ENCODE measurements around the gene PTPRK. TPM values are rescaled to one million over a fixed set of nuclear protein-coding genes. Genes with fewer than 3 reads are reported as not detected.

Gene PTPRK
- total RNA-seq, 1 donor from 2014 or later, result 50.3 TPM

DNA sequence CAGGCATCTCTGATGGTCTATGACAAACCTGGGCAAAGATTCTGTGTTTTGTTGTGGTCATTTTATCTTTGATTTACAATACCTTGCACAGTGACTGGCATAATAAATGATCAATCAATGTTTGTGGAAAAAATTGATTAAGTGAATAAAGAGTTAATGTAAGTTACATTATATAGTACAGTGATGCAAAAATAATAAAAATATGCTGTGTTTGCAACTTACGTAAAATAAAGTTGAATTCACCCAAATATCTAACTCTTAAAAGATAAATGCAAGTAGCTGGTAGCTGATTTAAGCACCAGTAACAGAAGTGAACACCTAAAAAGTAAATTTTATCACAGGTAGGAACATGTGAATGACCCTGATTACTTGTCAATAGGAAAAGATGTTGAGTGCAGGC lies 443.6 kb downstream of the PTPRK start:
- Mint-ChIP-seq H3K4me1 (ENCODE audit: low read depth, unreplicated experiment) (peaks cover 12% of the 10 kb centered on the region), H3K27ac (ENCODE audit: unreplicated experiment) (no peak overlapping the region), H3K9me3 (ENCODE audit: unreplicated experiment) (no peaks in the 10 kb centered on the region), H3K27me3 (ENCODE audit: unreplicated experiment) (no peaks in the 10 kb centered on the region), H3K36me3 (ENCODE audit: unreplicated experiment) (no peaks in the 10 kb centered on the region), H3K4me3 (ENCODE audit: unreplicated experiment) (no peak overlapping the region)
- DNase-seq, result no peak
- TF ChIP-seq, protein P1, sequence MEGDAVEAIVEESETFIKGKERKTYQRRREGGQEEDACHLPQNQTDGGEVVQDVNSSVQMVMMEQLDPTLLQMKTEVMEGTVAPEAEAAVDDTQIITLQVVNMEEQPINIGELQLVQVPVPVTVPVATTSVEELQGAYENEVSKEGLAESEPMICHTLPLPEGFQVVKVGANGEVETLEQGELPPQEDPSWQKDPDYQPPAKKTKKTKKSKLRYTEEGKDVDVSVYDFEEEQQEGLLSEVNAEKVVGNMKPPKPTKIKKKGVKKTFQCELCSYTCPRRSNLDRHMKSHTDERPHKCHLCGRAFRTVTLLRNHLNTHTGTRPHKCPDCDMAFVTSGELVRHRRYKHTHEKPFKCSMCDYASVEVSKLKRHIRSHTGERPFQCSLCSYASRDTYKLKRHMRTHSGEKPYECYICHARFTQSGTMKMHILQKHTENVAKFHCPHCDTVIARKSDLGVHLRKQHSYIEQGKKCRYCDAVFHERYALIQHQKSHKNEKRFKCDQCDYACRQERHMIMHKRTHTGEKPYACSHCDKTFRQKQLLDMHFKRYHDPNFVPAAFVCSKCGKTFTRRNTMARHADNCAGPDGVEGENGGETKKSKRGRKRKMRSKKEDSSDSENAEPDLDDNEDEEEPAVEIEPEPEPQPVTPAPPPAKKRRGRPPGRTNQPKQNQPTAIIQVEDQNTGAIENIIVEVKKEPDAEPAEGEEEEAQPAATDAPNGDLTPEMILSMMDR (IDR thresholded peaks at IDR 0.05; ENCODE audit: partially characterized antibody, unreplicated experiment), result no peak

DNA sequence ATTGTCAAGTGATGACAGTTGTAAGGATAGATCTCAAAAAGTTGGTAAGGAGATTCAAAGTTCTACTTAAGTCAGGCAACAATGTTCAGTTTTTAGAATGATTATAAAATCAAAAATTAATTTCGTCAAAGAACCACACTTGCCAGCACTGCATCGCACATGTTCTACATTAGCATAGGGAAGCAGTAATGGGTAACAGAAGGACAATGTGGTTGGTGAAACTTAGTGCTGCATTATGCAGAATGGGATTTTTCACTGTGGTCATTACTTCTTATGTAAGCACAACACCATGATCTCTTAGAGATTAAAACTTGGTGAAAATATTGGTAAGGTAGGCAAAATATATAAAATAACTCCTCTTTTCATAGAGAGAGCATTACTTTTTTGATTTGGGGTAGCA lies 445.8 kb downstream of the PTPRK start:
- no peak for DNase-seq
- no peak overlapping the region for H3K4me3 Mint-ChIP-seq (ENCODE audit: unreplicated experiment)
- no peaks in the 10 kb centered on the region for H3K9me3 Mint-ChIP-seq (ENCODE audit: unreplicated experiment)
- TF ChIP-seq, protein P1 (IDR thresholded peaks at IDR 0.05; ENCODE audit: partially characterized antibody, unreplicated experiment), result no peak
- peaks cover 14% of the 10 kb centered on the region for H3K4me1 Mint-ChIP-seq (ENCODE audit: low read depth, unreplicated experiment)
- H3K36me3 Mint-ChIP-seq (ENCODE audit: unreplicated experiment), result no peaks in the 10 kb centered on the region
- H3K27ac Mint-ChIP-seq (ENCODE audit: unreplicated experiment), result no peak overlapping the region
- no peaks in the 10 kb centered on the region for H3K27me3 Mint-ChIP-seq (ENCODE audit: unreplicated experiment)

DNA sequence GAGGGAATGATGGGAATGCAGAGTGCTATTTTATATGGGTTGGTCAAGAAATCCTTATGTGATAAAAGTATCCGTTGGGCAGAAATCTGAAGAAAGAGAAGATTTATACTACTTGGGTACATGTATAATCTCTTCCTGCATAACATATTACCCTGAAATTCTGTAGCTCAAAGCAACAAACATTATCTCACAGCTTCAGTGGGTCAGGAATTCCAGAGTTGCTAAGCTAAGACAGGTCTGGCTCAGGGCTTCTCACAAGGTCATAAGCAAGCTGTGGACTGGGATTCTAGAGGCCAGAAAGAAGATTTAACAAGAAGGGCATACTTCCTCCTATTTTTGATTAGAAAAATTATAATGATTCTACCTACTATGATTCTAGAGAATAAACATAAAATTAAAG lies 447.0 kb downstream of the PTPRK start:
- Mint-ChIP-seq H3K36me3 (ENCODE audit: unreplicated experiment) (no peaks in the 10 kb centered on the region), H3K9me3 (ENCODE audit: unreplicated experiment) (no peaks in the 10 kb centered on the region), H3K27me3 (ENCODE audit: unreplicated experiment) (no peaks in the 10 kb centered on the region), H3K27ac (ENCODE audit: unreplicated experiment) (no peak overlapping the region), H3K4me1 (ENCODE audit: low read depth, unreplicated experiment) (peaks cover 21% of the 10 kb centered on the region), H3K4me3 (ENCODE audit: unreplicated experiment) (no peak overlapping the region)
- DNase-seq, result no peak
- TF ChIP-seq, protein P1 (IDR thresholded peaks at IDR 0.05; ENCODE audit: partially characterized antibody, unreplicated experiment), result no peak

DNA sequence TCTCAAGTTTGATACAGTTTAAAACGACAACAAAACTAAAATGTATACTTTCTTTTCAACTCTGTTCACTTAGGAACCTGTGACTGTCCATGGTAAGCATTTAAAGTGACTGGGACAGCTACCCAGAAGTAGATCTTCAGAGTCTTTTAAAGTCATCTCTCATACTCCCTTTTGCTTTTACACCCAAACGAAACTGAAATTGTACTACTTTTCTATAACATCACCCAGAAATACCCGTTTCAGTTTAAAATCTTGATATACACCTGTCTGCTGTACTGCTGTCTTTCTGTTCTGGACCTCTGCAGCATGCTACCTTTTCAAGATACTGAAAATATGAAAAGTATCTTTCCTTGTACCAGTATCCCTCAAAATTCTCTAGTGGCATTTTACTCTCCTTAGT lies 449.2 kb downstream of the PTPRK start:
- no peaks in the 10 kb centered on the region for H3K36me3 Mint-ChIP-seq (ENCODE audit: unreplicated experiment)
- TF ChIP-seq, protein P1 (IDR thresholded peaks at IDR 0.05; ENCODE audit: partially characterized antibody, unreplicated experiment), result no peak
- no peak for DNase-seq
- H3K4me1 Mint-ChIP-seq (ENCODE audit: low read depth, unreplicated experiment), result peaks cover 37% of the 10 kb centered on the region
- H3K27ac Mint-ChIP-seq (ENCODE audit: unreplicated experiment), result no peak overlapping the region
- H3K27me3 Mint-ChIP-seq (ENCODE audit: unreplicated experiment), result no peaks in the 10 kb centered on the region
- H3K4me3 Mint-ChIP-seq (ENCODE audit: unreplicated experiment), result no peak overlapping the region
- no peaks in the 10 kb centered on the region for H3K9me3 Mint-ChIP-seq (ENCODE audit: unreplicated experiment)

DNA sequence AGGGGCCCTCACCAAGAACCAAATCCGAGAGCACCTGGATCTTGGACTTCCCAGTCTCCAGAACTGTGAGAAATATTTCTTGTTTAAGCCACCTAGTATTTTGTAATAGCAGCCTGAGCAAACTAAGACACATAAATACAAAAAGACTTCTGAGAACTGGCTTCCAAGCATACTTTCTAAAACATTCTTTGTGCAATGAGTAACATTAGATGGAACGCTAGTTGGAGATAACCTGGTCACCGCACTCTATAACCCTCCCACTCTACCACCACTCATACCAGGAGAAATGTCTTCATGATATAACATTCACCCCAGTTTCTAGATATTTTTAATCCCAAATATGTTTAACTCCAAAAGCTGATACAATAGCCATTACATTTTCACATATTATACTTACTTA lies 450.0 kb downstream of the PTPRK start:
- DNase-seq, result no peak
- Mint-ChIP-seq H3K4me3 (ENCODE audit: unreplicated experiment) (no peak overlapping the region), H3K27me3 (ENCODE audit: unreplicated experiment) (no peaks in the 10 kb centered on the region)

More for the DNA sequence above, 450.0 kb downstream of the PTPRK start:
- Mint-ChIP-seq H3K27ac (ENCODE audit: unreplicated experiment) (no peak overlapping the region), H3K9me3 (ENCODE audit: unreplicated experiment) (no peaks in the 10 kb centered on the region), H3K36me3 (ENCODE audit: unreplicated experiment) (no peaks in the 10 kb centered on the region), H3K4me1 (ENCODE audit: low read depth, unreplicated experiment) (peaks cover 37% of the 10 kb centered on the region)
- TF ChIP-seq, protein P1 (IDR thresholded peaks at IDR 0.05; ENCODE audit: partially characterized antibody, unreplicated experiment), result no peak

Data from glutamatergic neuron (in vitro differentiated cells).